Thyroid gland (tissue), 4 donors: ENCODE measurements around the gene STAC3. TPM values are rescaled to one million over a fixed set of nuclear protein-coding genes. Genes with fewer than 3 reads are reported as not detected.
A peak's percentile ranks its signal among the peaks of the same experiment; 100 is the strongest.

Experiments used
- DNase-seq, 2 donors: peaks; one replicate each; pipeline ENCODE4 v3.0.0-alpha.2; 2019
- H3K27ac ChIP-seq, 3 donors: fragments of 200-600 bp; sonication (generic); 1 replicate in 2 of 3; 2 replicates in 1 of 3; pipeline ENCODE4 v1.5.1; 2016 to 2019; ENCODE audit warnings: mild to moderate bottlenecking in 1 of 3, moderate library complexity in 1 of 3
- H3K27me3 ChIP-seq: fragments of 200-600 bp; sonication (generic); one replicate; pipeline ENCODE4 v1.5.1; 2019
- H3K36me3 ChIP-seq, 2 donors: fragments of 200-600 bp; sonication (generic); one replicate each; pipeline ENCODE4 v1.5.1; 2016 to 2019
- H3K4me1 ChIP-seq, 2 donors: fragments of 200-600 bp; sonication (generic); one replicate each; pipeline ENCODE4 v1.5.1; 2017 to 2019
- H3K4me3 ChIP-seq, 3 donors: fragments of 200-600 bp; sonication (generic); replicated peaks in 1 of 3; 1 replicate in 2 of 3; 2 replicates in 1 of 3; pipeline ENCODE4 v1.5.1; 2016; ENCODE audit warnings: mild to moderate bottlenecking in 1 of 3
- H3K9me3 ChIP-seq: fragments of 200-600 bp; sonication (generic); one replicate; pipeline ENCODE4 v1.5.1; 2017
- CTCF ChIP-seq, 6 experiments: fragments of 200-600 bp in 3 of 6; fragments of 450-650 bp in 3 of 6; sonication (generic) in 3 of 6; IDR thresholded peaks; one replicate each; pipeline ENCODE4 v1.5.1; 2016 to 2019; ENCODE audit warnings: antibody characterized with exemption in 6 of 6, mild to moderate bottlenecking in 2 of 6, inconsistent platforms in 1 of 6, moderate library complexity in 1 of 6
- POLR2A ChIP-seq, 2 donors: fragments of 450-650 bp; IDR thresholded peaks; one replicate each; pipeline ENCODE4 v1.6.1; 2017; ENCODE audit warnings: antibody characterized with exemption in 2 of 2, mild to moderate bottlenecking in 2 of 2, moderate library complexity in 1 of 2
- WGBS, 2 donors: methylation state at CpG; one replicate each; pipeline ENCODE4 v1.1.5; 2017; 5-methylcytosine and 5-hydroxymethylcytosine counted together
- intact Hi-C: fragments of 100-400 bp; cut with DNase I; formaldehyde crosslinking; loops from one replicate; pipeline ENCODE4 v1.15.1; 2023
- total RNA-seq, 4 donors: library from RNA; depleted of rRNA; stranded (reverse); fragments of >200 nt; gene quantifications; one replicate each; pipeline ENCODE4 v1.2.3, GENCODE V29; 2016

The STAC3 gene
- total RNA-seq, 4 donors from 2014 or later = 0.88 to 7.3 (median 3.0) TPM; not detected in 1

- Histone ChIP-seq H3K9me3 (no peaks in the 10 kb centered on the region), H3K27me3 (peaks cover 8% of the 10 kb centered on the region), H3K36me3 (peaks cover 23 to 26% of the 10 kb centered on the region in 2 donors), H3K4me3 (no peak overlapping the region), H3K4me1 (peaks cover 11 to 36% of the 10 kb centered on the region in 2 donors), H3K27ac (peak overlapping the region in 1 of 3 donors; percentile 2)
- DNase-seq = no peak
- TF ChIP-seq POLR2A (IDR thresholded peaks at IDR 0.05) = no peak
- WGBS, 2 donors = 57 to 58% methylated on average over 8 of the region's 8 CpGs
- intact Hi-C loops = no loop called here
Observed at GRCh38 chr12:57235728-57236131, 15.3 kb downstream of the STAC3 start.

GRCh38 chr12:57235017-57235727, 15.8 kb downstream of the STAC3 start:
- H3K4me1 ChIP-seq = peaks cover 11 to 36% of the 10 kb centered on the region in 2 donors
- H3K4me3 ChIP-seq = no peak overlapping the region
- H3K27ac ChIP-seq = peak overlapping the region in 1 of 3 donors; percentile 17
- intact Hi-C loops = no loop called here
- H3K36me3 ChIP-seq = peaks cover 23 to 26% of the 10 kb centered on the region in 2 donors
- H3K27me3 ChIP-seq = peaks cover 5% of the 10 kb centered on the region
- 71 to 83% methylated on average over 20 to 23 of the region's 26 CpGs for WGBS, 2 donors
- DNase-seq = peak in 1 of 2 donors; percentile 12
- H3K9me3 ChIP-seq = no peaks in the 10 kb centered on the region
- no peak for TF ChIP-seq CTCF (IDR thresholded peaks at IDR 0.05)
- TF ChIP-seq POLR2A (IDR thresholded peaks at IDR 0.05) = no peak

- 92 to 93% methylated on average over 10 of the region's 10 CpGs for WGBS, 2 donors
- peak overlapping the region in 1 of 3 donors; percentile 17 for H3K27ac ChIP-seq
- H3K27me3 ChIP-seq = no peaks in the 10 kb centered on the region
- H3K4me1 ChIP-seq = peaks cover 10 to 32% of the 10 kb centered on the region in 2 donors
- H3K36me3 ChIP-seq = peaks cover 23 to 26% of the 10 kb centered on the region in 2 donors
- no peaks in the 10 kb centered on the region for H3K9me3 ChIP-seq
- H3K4me3 ChIP-seq = no peak overlapping the region
- no peak for DNase-seq
- TF ChIP-seq POLR2A (IDR thresholded peaks at IDR 0.05) = no peak
- TF ChIP-seq CTCF (IDR thresholded peaks at IDR 0.05) = no peak
- intact Hi-C loops = no loop called here
Observed at GRCh38 chr12:57234571-57235016, 16.4 kb downstream of the STAC3 start.

- H3K4me3 ChIP-seq = no peak overlapping the region
- no peak for DNase-seq
- intact Hi-C loops = no loop called here
- peaks cover 10 to 30% of the 10 kb centered on the region in 2 donors for H3K4me1 ChIP-seq
- no peak overlapping the region for H3K27ac ChIP-seq
- no peaks in the 10 kb centered on the region for H3K9me3 ChIP-seq
- H3K36me3 ChIP-seq = peaks cover 23 to 26% of the 10 kb centered on the region in 2 donors
- TF ChIP-seq CTCF (IDR thresholded peaks at IDR 0.05) (no peak), POLR2A (IDR thresholded peaks at IDR 0.05) (no peak)
- H3K27me3 ChIP-seq = no peaks in the 10 kb centered on the region
- WGBS, 2 donors = 87 to 92% methylated on average over 3 of the region's 3 CpGs
Observed at GRCh38 chr12:57234233-57234570, 16.8 kb downstream of the STAC3 start.

GRCh38 chr12:57233357-57234232, 17.4 kb downstream of the STAC3 start:
- intact Hi-C loops = no loop called here
- Histone ChIP-seq H3K27ac (peak overlapping the region in 1 of 3 donors; percentile 30), H3K4me3 (no peak overlapping the region), H3K27me3 (no peaks in the 10 kb centered on the region), H3K36me3 (peaks cover 23 to 26% of the 10 kb centered on the region in 2 donors), H3K4me1 (peaks cover 10 to 27% of the 10 kb centered on the region in 2 donors), H3K9me3 (no peaks in the 10 kb centered on the region)
- TF ChIP-seq CTCF (IDR thresholded peaks at IDR 0.05) = no peak
- TF ChIP-seq POLR2A (IDR thresholded peaks at IDR 0.05) = no peak
- no peak for DNase-seq
- 91 to 95% methylated on average over 8 to 12 of the region's 15 CpGs for WGBS, 2 donors
